ENCODE measurements around the gene CEBPA.

Gene CEBPA

DNA sequence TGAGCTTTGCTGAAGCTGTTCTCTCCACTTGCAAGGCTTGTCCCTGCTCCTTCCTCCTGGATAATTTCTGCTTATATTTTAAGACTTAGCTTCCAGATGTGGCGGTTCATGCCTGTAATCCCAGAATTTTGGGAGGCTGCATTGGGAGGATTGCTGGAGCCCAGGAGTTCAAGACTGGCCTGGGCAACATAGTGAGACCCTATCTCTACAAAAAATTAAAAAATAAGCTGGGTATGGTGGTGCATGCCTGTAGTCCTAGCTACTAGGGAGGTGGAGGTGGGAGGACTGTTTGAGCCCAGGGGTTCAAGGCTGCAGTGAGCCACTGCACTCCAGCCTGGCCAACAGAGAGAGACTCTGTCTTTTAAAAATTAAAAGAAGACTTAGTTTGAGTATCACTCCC lies 31.6 kb downstream of the CEBPA start:
- DNase-seq: no peak

- no peak for DNase-seq
Observed at GRCh38 chr19:33269016-33269415, 33.3 kb downstream of the CEBPA start.

- DNase-seq: no peak
Observed at GRCh38 chr19:33268162-33268991, 34.0 kb downstream of the CEBPA start.

GRCh38 chr19:33267706-33268105 lies 34.6 kb downstream of the CEBPA start:
- DNase-seq: no peak

GRCh38 chr19:33266974-33267484 lies 35.3 kb downstream of the CEBPA start:
- no peak for DNase-seq

GRCh38 chr19:33264881-33265445 lies 37.4 kb downstream of the CEBPA start:
- DNase-seq: no peak

GRCh38 chr19:33263325-33264023 lies 38.9 kb downstream of the CEBPA start:
- no peak for DNase-seq

GRCh38 chr19:33261511-33262189 lies 40.7 kb downstream of the CEBPA start:
- no peak for DNase-seq

- no peak for DNase-seq
Observed at GRCh38 chr19:33260628-33261418, 41.5 kb downstream of the CEBPA start.

DNA sequence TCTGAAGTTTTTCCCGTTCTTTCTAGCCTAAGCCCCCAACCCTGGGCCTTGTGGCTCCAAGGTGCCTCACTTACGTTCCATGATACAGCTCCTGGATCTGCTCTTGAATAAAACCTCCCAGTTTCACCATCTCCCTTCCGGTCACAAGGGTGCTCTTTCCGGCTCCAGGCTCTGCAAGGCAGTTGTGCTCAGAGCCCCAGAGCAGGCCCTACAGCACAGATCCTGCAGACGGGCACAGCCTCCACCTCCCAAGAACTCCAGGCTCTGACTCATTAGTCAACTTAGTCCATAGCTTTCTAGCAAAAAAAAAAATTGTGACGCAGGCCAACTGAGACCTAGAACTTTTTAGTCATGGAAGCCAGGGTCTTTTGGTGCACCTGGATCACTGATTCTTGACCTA lies 42.8 kb downstream of the CEBPA start:
- DNase-seq: no peak

GRCh38 chr19:33257828-33258227 lies 44.5 kb downstream of the CEBPA start:
- DNase-seq: no peak

GRCh38 chr19:33256261-33256660 lies 46.1 kb downstream of the CEBPA start:
- DNase-seq: no peak

DNA sequence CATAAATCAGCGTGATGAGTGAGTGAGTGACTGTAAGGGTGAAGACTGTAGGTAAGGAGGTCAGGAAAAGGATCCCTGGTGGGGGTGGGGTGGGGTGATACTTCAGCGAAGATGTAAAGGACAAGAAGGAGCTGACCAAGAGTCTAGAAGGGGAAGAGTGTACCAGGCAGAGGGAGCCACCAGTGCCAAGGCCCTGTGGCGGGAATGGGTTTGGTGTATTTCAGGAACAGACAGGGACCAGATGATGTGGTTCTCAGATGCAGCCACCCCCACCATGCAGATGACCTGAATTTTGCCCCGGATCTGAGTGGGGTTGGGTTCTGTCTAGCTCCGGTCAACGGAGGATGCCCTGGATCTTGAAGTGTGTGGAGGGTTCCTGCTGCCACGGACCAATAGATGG lies 46.6 kb downstream of the CEBPA start:
- DNase-seq: no peak

DNA sequence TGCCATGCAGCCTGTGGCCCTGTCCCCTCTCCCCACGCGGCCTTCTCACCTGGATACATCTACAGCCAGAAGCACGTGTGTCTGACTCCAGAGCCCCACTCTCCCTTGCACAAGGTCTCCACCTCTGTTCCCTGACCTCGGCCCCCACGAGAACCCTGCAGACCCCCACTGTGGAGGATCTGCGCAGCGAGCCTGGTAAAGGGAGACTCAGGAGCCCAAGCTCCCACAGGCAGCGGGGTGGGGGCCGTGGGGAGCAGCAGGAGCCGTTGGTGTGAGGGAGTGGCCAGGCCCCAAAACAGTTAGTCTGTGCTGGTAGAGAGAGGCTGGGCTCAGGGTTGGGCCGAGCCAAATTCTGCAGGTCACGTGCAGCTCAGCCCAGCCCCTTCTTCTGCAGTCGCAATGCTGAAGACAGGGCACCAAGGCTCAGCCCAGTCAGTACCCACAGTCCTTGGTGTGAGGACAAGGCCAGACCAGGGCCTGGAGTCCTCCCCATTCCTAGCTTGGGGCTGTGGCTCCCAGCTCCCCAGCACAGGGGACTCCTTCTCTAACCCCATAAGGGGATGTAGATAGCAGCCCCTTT lies 48.0 kb downstream of the CEBPA start:
- no peak for DNase-seq

DNA sequence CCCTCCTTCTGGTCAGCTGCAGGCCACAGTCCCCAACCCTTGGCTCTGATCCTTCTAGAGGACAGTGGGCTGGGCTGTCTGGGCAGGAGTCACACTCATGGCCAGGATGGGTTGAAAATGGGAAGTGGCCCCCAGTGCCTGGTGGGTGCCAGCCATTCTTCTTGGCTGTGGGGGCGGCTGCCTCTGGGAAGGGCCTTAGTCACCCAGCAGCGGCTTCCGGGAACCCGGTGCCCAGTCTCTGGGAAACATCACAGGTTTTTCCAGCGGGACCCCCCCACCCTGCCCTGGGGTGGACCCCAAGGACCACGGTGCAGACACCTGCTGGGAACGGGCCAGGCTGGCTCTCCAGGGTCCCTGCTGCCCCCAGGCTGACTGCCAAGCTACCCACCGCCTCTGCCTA lies 49.4 kb downstream of the CEBPA start:
- no peak for DNase-seq

DNA sequence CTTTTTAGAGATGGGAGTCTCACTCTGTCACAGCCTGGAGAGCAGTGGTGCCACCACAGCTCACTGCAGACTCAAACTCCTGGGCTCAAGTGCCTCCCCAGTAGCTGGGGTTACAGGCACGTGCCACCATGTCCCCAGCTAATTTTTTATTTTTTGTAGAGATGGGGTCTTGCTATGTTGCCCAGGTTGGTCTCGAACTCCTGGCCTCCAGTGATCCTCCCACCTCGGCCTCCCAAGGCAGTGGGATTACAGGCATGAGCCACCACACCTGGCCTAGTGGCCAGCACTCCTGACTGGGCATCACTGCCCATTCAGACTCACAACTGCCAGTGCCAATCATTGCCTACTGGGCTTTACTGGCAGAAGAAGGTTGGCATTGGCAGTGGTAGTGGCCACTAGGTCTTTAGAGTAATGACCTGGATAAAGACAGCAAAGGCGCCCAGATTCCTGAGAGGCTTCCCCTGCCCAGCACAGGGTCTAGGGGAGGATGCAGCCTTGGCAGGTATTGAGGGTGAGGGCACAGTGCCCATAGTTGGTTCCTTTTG lies 49.8 kb downstream of the CEBPA start:
- no peak for DNase-seq

GRCh38 chr19:33251526-33252090 lies 50.7 kb downstream of the CEBPA start:
- no peak for DNase-seq

- DNase-seq: no peak
Observed at GRCh38 chr19:33251076-33251475, 51.3 kb downstream of the CEBPA start.

DNA sequence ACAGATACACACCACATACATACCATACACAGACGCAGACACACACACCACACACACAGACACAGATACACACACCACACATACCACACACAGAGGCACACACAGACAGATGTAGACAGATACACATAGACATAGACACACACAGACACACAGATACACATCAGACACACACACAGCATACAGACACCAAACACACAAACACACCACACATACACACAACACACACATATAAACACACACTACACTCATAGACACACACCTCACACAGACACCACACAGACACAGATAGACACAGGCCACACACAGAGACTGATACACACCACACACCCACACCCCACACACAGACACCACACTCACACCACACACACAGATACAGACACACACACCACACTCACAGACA lies 51.8 kb downstream of the CEBPA start:
- DNase-seq: no peak

All from NCI-H1092 treated with DMSO at 0.1 percent for 48 hours (cell line).